Measurements from ENCODE around the gene PEX12. TPM values are rescaled to one million over a fixed set of nuclear protein-coding genes. Genes with fewer than 3 reads are reported as not detected.
A peak's percentile ranks its signal among the peaks of the same experiment; 100 is the strongest.
"Not testable (repeated sequence)": the region's sequence is repeated elsewhere in the genome, so short reads cannot be mapped to it uniquely, and the experiment has no call there.

Gene PEX12
- total and polyA plus RNA-seq, 2 of the 4 experiments (the other 2 are of a cell fraction) = 4.5 to 7.9 TPM

DNA sequence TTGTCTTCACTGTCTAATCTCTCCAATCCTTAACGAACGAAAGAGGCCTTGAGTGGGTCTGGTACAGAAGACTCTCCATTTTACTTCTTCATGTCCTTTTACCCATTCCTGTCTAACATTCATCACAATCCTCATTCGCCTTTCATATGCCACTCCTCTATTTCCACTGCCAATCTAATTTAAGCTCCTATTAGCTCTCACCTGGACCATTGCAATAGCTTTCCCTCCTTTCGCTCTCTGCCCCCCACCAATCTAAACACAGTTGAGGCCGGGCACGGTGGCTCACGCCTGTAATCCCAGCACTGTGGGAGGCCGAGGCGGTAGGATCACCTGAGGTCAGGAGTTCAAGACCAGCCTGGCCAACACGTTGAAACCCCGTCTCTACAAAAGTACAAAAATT lies 11.4 kb downstream of the PEX12 start:
- Histone ChIP-seq H4K91ac (ENCODE audit: insufficient read depth, low read depth, low read length) (no peak overlapping the region), H3K56ac (ENCODE audit: extremely low read depth, insufficient read depth, low read length) (no peak overlapping the region), H2BK5ac (ENCODE audit: low read depth, low read length, poor library complexity, severe bottlenecking) (no peak overlapping the region), H3K9ac (ENCODE audit: low read depth, low read length) (no peak overlapping the region), H2BK20ac (ENCODE audit: low read depth, low read length) (no peak overlapping the region), H3K27ac (ENCODE audit: insufficient read depth, low read length) (no peak overlapping the region), H2BK120ac (ENCODE audit: low read depth, low read length) (no peak overlapping the region), H3K4me1 (ENCODE audit: control insufficient read depth, insufficient read depth, low read length) (peaks cover 2% of the 10 kb centered on the region; the same call in 1 of the 2 replicates), H3K79me1 (ENCODE audit: low read depth in 1 of 2, low read length in 2 of 2) (peaks cover 13 to 24% of the 10 kb centered on the region in 2 experiments), H3K4me2 (ENCODE audit: low read depth, low read length) (peak overlapping the region; percentile 51; the same call in 1 of the 2 replicates), H3K9me3 (ENCODE audit: control insufficient read depth, insufficient read depth, low read length) (no peaks in the 10 kb centered on the region), H3K4ac (ENCODE audit: low read depth, low read length) (no peak overlapping the region), H2AFZ (replicated peaks; ENCODE audit: low read length, poor library complexity) (peak overlapping the region; percentile 62), H3K18ac (ENCODE audit: low read depth, low read length) (no peak overlapping the region), H4K20me1 (ENCODE audit: insufficient read depth, low read length) (no peaks in the 10 kb centered on the region), H4K5ac (ENCODE audit: low read depth, low read length) (0 out of 2 replicates have a peak overlapping the region, but pooled peaks have one; percentile 67), H3K23ac (ENCODE audit: low read depth, low read length) (no peak overlapping the region), H2AK9ac (replicated peaks; ENCODE audit: low read depth, low read length, poor library complexity) (peak overlapping the region; percentile 5), H2BK15ac (ENCODE audit: low read depth, low read length) (no peak overlapping the region), H3K36me3 (ENCODE audit: control insufficient read depth, insufficient read depth, low read length) (no peaks in the 10 kb centered on the region), H3K4me3 (ENCODE audit: insufficient read depth, low read depth, low read length) (0 out of 2 replicates have a peak overlapping the region, but pooled peaks have one; percentile 78), H3K9me1 (ENCODE audit: insufficient read depth, low read length) (peaks cover 3% of the 10 kb centered on the region; the same call in 1 of the 2 replicates), H2AK5ac (ENCODE audit: low read depth, low read length) (no peak overlapping the region), H3K27me3 (ENCODE audit: control insufficient read depth, insufficient read depth, low read length) (peaks cover 2% of the 10 kb centered on the region), H3K14ac (replicated peaks; ENCODE audit: low read depth, low read length) (no peak overlapping the region), H4K8ac (ENCODE audit: low read depth in 2 of 2, low read length in 2 of 2) (peak overlapping the region; percentile 95 to 96; a peak in 2 of 4 replicates)
- ChIA-PET POLR2A (ENCODE audit: unreplicated experiment) (no interaction called here), CTCF (interaction anchor here (0.6 kb wide), 1 partner anchor 22 kb away, joined by 4 read pairs; no protein-coding TSS in a partner anchor)
- dilution Hi-C loops (cut with HindIII; ENCODE audit: low sequenced_read_pairs, unreplicated experiment) (no loop called here), in situ Hi-C loops (cut with MboI; ENCODE audit: low sequenced_read_pairs) (no loop called here), intact Hi-C loops (cut with micrococcal nuclease) (no loop called here)
- no TSS peak for BruUV-seq (replicated peaks)
- no peak for ATAC-seq (ENCODE audit: low read depth)
- TF ChIP-seq POLR2A (IDR thresholded peaks at IDR 0.05; ENCODE audit: low read depth, low read length) = no peak
- no peak for DNase-seq
- 78 to 100% methylated on average over 1 to 7 of the region's 11 CpGs for WGBS, 2 experiments (ENCODE audit: extremely low coverage in 2 of 2, insufficient read length in 1 of 2)

DNA sequence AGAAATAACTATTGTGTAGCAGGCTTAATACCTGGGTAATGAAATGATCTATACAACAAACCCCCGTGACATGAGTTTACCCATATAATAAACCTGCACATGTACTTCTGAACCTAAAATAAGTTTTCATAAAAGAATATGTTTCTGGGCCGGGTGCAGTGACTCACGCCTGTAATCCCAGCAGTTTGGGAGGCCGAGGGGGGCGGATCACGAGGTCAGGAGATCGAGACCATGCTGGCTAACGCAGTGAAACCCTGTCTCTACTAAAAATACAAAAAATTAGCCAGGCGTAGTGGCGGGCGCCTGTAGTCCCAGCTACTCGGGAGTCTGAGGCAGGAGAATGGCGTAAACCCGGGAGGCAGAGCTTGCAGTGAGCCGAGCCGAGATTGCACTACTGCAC lies 15.2 kb downstream of the PEX12 start:
- no CpG with 5 or more reads among the region's 16 CpGs for WGBS, 2 experiments (ENCODE audit: extremely low coverage in 2 of 2, insufficient read length in 1 of 2)
- POLR2A ChIA-PET (ENCODE audit: unreplicated experiment) = not testable (repeated sequence)

More for the DNA sequence above, 15.2 kb downstream of the PEX12 start:
- H3K18ac ChIP-seq (ENCODE audit: low read depth, low read length); DNase-seq; H2AK5ac ChIP-seq (ENCODE audit: low read depth, low read length); H3K56ac ChIP-seq (ENCODE audit: extremely low read depth, insufficient read depth, low read length); H2BK5ac ChIP-seq (ENCODE audit: low read depth, low read length, poor library complexity, severe bottlenecking); H3K23ac ChIP-seq (ENCODE audit: low read depth, low read length); H3K9ac ChIP-seq (ENCODE audit: low read depth, low read length); intact Hi-C loops (cut with micrococcal nuclease); H2BK20ac ChIP-seq (ENCODE audit: low read depth, low read length); H3K27me3 ChIP-seq (ENCODE audit: control insufficient read depth, insufficient read depth, low read length); H4K8ac ChIP-seq (ENCODE audit: low read depth in 2 of 2, low read length in 2 of 2); H2AFZ ChIP-seq (replicated peaks; ENCODE audit: low read length, poor library complexity); H4K5ac ChIP-seq (ENCODE audit: low read depth, low read length); H3K4me2 ChIP-seq (ENCODE audit: low read depth, low read length); H2AK9ac ChIP-seq (replicated peaks; ENCODE audit: low read depth, low read length, poor library complexity); H3K9me1 ChIP-seq (ENCODE audit: insufficient read depth, low read length); H3K14ac ChIP-seq (replicated peaks; ENCODE audit: low read depth, low read length); H2BK15ac ChIP-seq (ENCODE audit: low read depth, low read length); H4K91ac ChIP-seq (ENCODE audit: insufficient read depth, low read depth, low read length); H3K4me1 ChIP-seq (ENCODE audit: control insufficient read depth, insufficient read depth, low read length); H3K4ac ChIP-seq (ENCODE audit: low read depth, low read length); H4K20me1 ChIP-seq (ENCODE audit: insufficient read depth, low read length); H3K9me3 ChIP-seq (ENCODE audit: control insufficient read depth, insufficient read depth, low read length); ATAC-seq (ENCODE audit: low read depth); BruUV-seq (replicated peaks); in situ Hi-C loops (cut with MboI; ENCODE audit: low sequenced_read_pairs); H3K79me1 ChIP-seq (ENCODE audit: low read depth in 1 of 2, low read length in 2 of 2); dilution Hi-C loops (cut with HindIII; ENCODE audit: low sequenced_read_pairs, unreplicated experiment); H3K4me3 ChIP-seq (ENCODE audit: insufficient read depth, low read depth, low read length); H3K27ac ChIP-seq (ENCODE audit: insufficient read depth, low read length); H2BK120ac ChIP-seq (ENCODE audit: low read depth, low read length); H3K36me3 ChIP-seq (ENCODE audit: control insufficient read depth, insufficient read depth, low read length): not testable (repeated sequence)
- CTCF ChIA-PET = interaction anchor here (0.6 kb wide), 1 partner anchor 352 kb away, joined by 4 read pairs; no protein-coding TSS in a partner anchor

Measured in IMR-90 (cell line).